ENCODE measurements around the gene PDHX.

Gene PDHX

GRCh38 chr11:35005141-35005780, 88.8 kb downstream of the PDHX start:
- Histone ChIP-seq H3K27me3 (ENCODE audit: control insufficient read depth in 1 of 2, insufficient read depth in 2 of 2, low read length in 2 of 2) (no peaks in the 10 kb centered on the region), H3K36me3 (ENCODE audit: control insufficient read depth in 1 of 2, insufficient read depth in 2 of 2, low read length in 2 of 2) (no peaks in the 10 kb centered on the region), H3K9ac (ENCODE audit: low read depth in 1 of 2, low read length in 2 of 2) (no peak overlapping the region), H3K4me3 (ENCODE audit: low read depth in 1 of 2, low read length in 2 of 2) (no peak overlapping the region), H3K27ac (ENCODE audit: low read depth, low read length) (no peak overlapping the region), H3K9me3 (ENCODE audit: control insufficient read depth in 1 of 2, low read length in 2 of 2) (no peaks in the 10 kb centered on the region), H3K4me1 (ENCODE audit: control insufficient read depth in 1 of 2, insufficient read depth in 2 of 2, low read length in 2 of 2) (peaks cover 22 to 43% of the 10 kb centered on the region in 2 donors)

GRCh38 chr11:35006389-35007128, 90.1 kb downstream of the PDHX start:
- peak overlapping the region; percentile 26 for H3K27ac ChIP-seq (ENCODE audit: low read depth, low read length)
- H3K9ac ChIP-seq (ENCODE audit: low read depth in 1 of 2, low read length in 2 of 2), result no peak overlapping the region
- H3K36me3 ChIP-seq (ENCODE audit: control insufficient read depth in 1 of 2, insufficient read depth in 2 of 2, low read length in 2 of 2), result no peaks in the 10 kb centered on the region
- H3K27me3 ChIP-seq (ENCODE audit: control insufficient read depth in 1 of 2, insufficient read depth in 2 of 2, low read length in 2 of 2), result no peaks in the 10 kb centered on the region
- peaks cover 22 to 50% of the 10 kb centered on the region in 2 donors for H3K4me1 ChIP-seq (ENCODE audit: control insufficient read depth in 1 of 2, insufficient read depth in 2 of 2, low read length in 2 of 2)
- peak overlapping the region in 1 of 2 donors; percentile 8 for H3K4me3 ChIP-seq (ENCODE audit: low read depth in 1 of 2, low read length in 2 of 2)
- H3K9me3 ChIP-seq (ENCODE audit: control insufficient read depth in 1 of 2, low read length in 2 of 2), result no peaks in the 10 kb centered on the region

GRCh38 chr11:35007277-35007676, 90.9 kb downstream of the PDHX start:
- H3K9me3 ChIP-seq (ENCODE audit: control insufficient read depth in 1 of 2, low read length in 2 of 2), result no peaks in the 10 kb centered on the region
- no peak overlapping the region for H3K9ac ChIP-seq (ENCODE audit: low read depth in 1 of 2, low read length in 2 of 2)
- no peaks in the 10 kb centered on the region for H3K36me3 ChIP-seq (ENCODE audit: control insufficient read depth in 1 of 2, insufficient read depth in 2 of 2, low read length in 2 of 2)
- H3K27ac ChIP-seq (ENCODE audit: low read depth, low read length), result no peak overlapping the region
- H3K27me3 ChIP-seq (ENCODE audit: control insufficient read depth in 1 of 2, insufficient read depth in 2 of 2, low read length in 2 of 2), result no peaks in the 10 kb centered on the region
- H3K4me3 ChIP-seq (ENCODE audit: low read depth in 1 of 2, low read length in 2 of 2), result no peak overlapping the region
- peaks cover 22 to 51% of the 10 kb centered on the region in 2 donors for H3K4me1 ChIP-seq (ENCODE audit: control insufficient read depth in 1 of 2, insufficient read depth in 2 of 2, low read length in 2 of 2)

GRCh38 chr11:35009191-35009943, 92.9 kb downstream of the PDHX start:
- no peaks in the 10 kb centered on the region for H3K36me3 ChIP-seq (ENCODE audit: control insufficient read depth in 1 of 2, insufficient read depth in 2 of 2, low read length in 2 of 2)
- no peak overlapping the region for H3K4me3 ChIP-seq (ENCODE audit: low read depth in 1 of 2, low read length in 2 of 2)
- no peaks in the 10 kb centered on the region for H3K27me3 ChIP-seq (ENCODE audit: control insufficient read depth in 1 of 2, insufficient read depth in 2 of 2, low read length in 2 of 2)
- H3K9me3 ChIP-seq (ENCODE audit: control insufficient read depth in 1 of 2, low read length in 2 of 2), result no peaks in the 10 kb centered on the region
- no peak overlapping the region for H3K27ac ChIP-seq (ENCODE audit: low read depth, low read length)
- H3K4me1 ChIP-seq (ENCODE audit: control insufficient read depth in 1 of 2, insufficient read depth in 2 of 2, low read length in 2 of 2), result peaks cover 33 to 61% of the 10 kb centered on the region in 2 donors
- H3K9ac ChIP-seq (ENCODE audit: low read depth in 1 of 2, low read length in 2 of 2), result no peak overlapping the region

- no peak overlapping the region for H3K4me3 ChIP-seq (ENCODE audit: low read depth in 1 of 2, low read length in 2 of 2)
- H3K4me1 ChIP-seq (ENCODE audit: control insufficient read depth in 1 of 2, insufficient read depth in 2 of 2, low read length in 2 of 2), result peaks cover 33 to 60% of the 10 kb centered on the region in 2 donors
- no peak overlapping the region for H3K9ac ChIP-seq (ENCODE audit: low read depth in 1 of 2, low read length in 2 of 2)
- no peaks in the 10 kb centered on the region for H3K9me3 ChIP-seq (ENCODE audit: control insufficient read depth in 1 of 2, low read length in 2 of 2)
- H3K27ac ChIP-seq (ENCODE audit: low read depth, low read length), result no peak overlapping the region
- no peaks in the 10 kb centered on the region for H3K27me3 ChIP-seq (ENCODE audit: control insufficient read depth in 1 of 2, insufficient read depth in 2 of 2, low read length in 2 of 2)
- no peaks in the 10 kb centered on the region for H3K36me3 ChIP-seq (ENCODE audit: control insufficient read depth in 1 of 2, insufficient read depth in 2 of 2, low read length in 2 of 2)
Observed at GRCh38 chr11:35009944-35010342, 93.5 kb downstream of the PDHX start.

GRCh38 chr11:35010654-35011053, 94.2 kb downstream of the PDHX start:
- H3K9ac ChIP-seq (ENCODE audit: low read depth in 1 of 2, low read length in 2 of 2), result no peak overlapping the region
- H3K4me1 ChIP-seq (ENCODE audit: control insufficient read depth in 1 of 2, insufficient read depth in 2 of 2, low read length in 2 of 2), result peaks cover 33 to 56% of the 10 kb centered on the region in 2 donors
- no peak overlapping the region for H3K4me3 ChIP-seq (ENCODE audit: low read depth in 1 of 2, low read length in 2 of 2)
- no peaks in the 10 kb centered on the region for H3K36me3 ChIP-seq (ENCODE audit: control insufficient read depth in 1 of 2, insufficient read depth in 2 of 2, low read length in 2 of 2)
- no peaks in the 10 kb centered on the region for H3K27me3 ChIP-seq (ENCODE audit: control insufficient read depth in 1 of 2, insufficient read depth in 2 of 2, low read length in 2 of 2)
- no peaks in the 10 kb centered on the region for H3K9me3 ChIP-seq (ENCODE audit: control insufficient read depth in 1 of 2, low read length in 2 of 2)
- no peak overlapping the region for H3K27ac ChIP-seq (ENCODE audit: low read depth, low read length)

GRCh38 chr11:35011389-35011788, 95.0 kb downstream of the PDHX start:
- H3K9ac ChIP-seq (ENCODE audit: low read depth in 1 of 2, low read length in 2 of 2), result no peak overlapping the region
- H3K27me3 ChIP-seq (ENCODE audit: control insufficient read depth in 1 of 2, insufficient read depth in 2 of 2, low read length in 2 of 2), result no peaks in the 10 kb centered on the region
- no peak overlapping the region for H3K4me3 ChIP-seq (ENCODE audit: low read depth in 1 of 2, low read length in 2 of 2)
- H3K36me3 ChIP-seq (ENCODE audit: control insufficient read depth in 1 of 2, insufficient read depth in 2 of 2, low read length in 2 of 2), result no peaks in the 10 kb centered on the region
- H3K4me1 ChIP-seq (ENCODE audit: control insufficient read depth in 1 of 2, insufficient read depth in 2 of 2, low read length in 2 of 2), result peaks cover 28 to 53% of the 10 kb centered on the region in 2 donors
- H3K27ac ChIP-seq (ENCODE audit: low read depth, low read length), result no peak overlapping the region
- H3K9me3 ChIP-seq (ENCODE audit: control insufficient read depth in 1 of 2, low read length in 2 of 2), result no peaks in the 10 kb centered on the region

- H3K4me3 ChIP-seq (ENCODE audit: low read depth in 1 of 2, low read length in 2 of 2), result no peak overlapping the region
- peaks cover 26 to 50% of the 10 kb centered on the region in 2 donors for H3K4me1 ChIP-seq (ENCODE audit: control insufficient read depth in 1 of 2, insufficient read depth in 2 of 2, low read length in 2 of 2)
- no peaks in the 10 kb centered on the region for H3K36me3 ChIP-seq (ENCODE audit: control insufficient read depth in 1 of 2, insufficient read depth in 2 of 2, low read length in 2 of 2)
- no peaks in the 10 kb centered on the region for H3K9me3 ChIP-seq (ENCODE audit: control insufficient read depth in 1 of 2, low read length in 2 of 2)
- no peaks in the 10 kb centered on the region for H3K27me3 ChIP-seq (ENCODE audit: control insufficient read depth in 1 of 2, insufficient read depth in 2 of 2, low read length in 2 of 2)
- no peak overlapping the region for H3K9ac ChIP-seq (ENCODE audit: low read depth in 1 of 2, low read length in 2 of 2)
- H3K27ac ChIP-seq (ENCODE audit: low read depth, low read length), result no peak overlapping the region
Observed at GRCh38 chr11:35011944-35012343, 95.5 kb downstream of the PDHX start.

GRCh38 chr11:35012467-35013191, 96.2 kb downstream of the PDHX start:
- no peaks in the 10 kb centered on the region for H3K9me3 ChIP-seq (ENCODE audit: control insufficient read depth in 1 of 2, low read length in 2 of 2)
- H3K36me3 ChIP-seq (ENCODE audit: control insufficient read depth in 1 of 2, insufficient read depth in 2 of 2, low read length in 2 of 2), result no peaks in the 10 kb centered on the region
- no peaks in the 10 kb centered on the region for H3K27me3 ChIP-seq (ENCODE audit: control insufficient read depth in 1 of 2, insufficient read depth in 2 of 2, low read length in 2 of 2)
- no peak overlapping the region for H3K27ac ChIP-seq (ENCODE audit: low read depth, low read length)
- H3K4me1 ChIP-seq (ENCODE audit: control insufficient read depth in 1 of 2, insufficient read depth in 2 of 2, low read length in 2 of 2), result peaks cover 28 to 49% of the 10 kb centered on the region in 2 donors
- no peak overlapping the region for H3K9ac ChIP-seq (ENCODE audit: low read depth in 1 of 2, low read length in 2 of 2)
- no peak overlapping the region for H3K4me3 ChIP-seq (ENCODE audit: low read depth in 1 of 2, low read length in 2 of 2)

Data from duodenal mucosa (tissue), 2 donors.